COLO668 (cell line): ENCODE data around the gene PPP1R15B.
"Not testable (repeated sequence)": the region's sequence is repeated elsewhere in the genome, so short reads cannot be mapped to it uniquely, and the experiment has no call there.

Experiments
- DNase-seq: peaks from one replicate; lab custom pipeline; 2025; ENCODE audit not compliant: unreplicated experiment; lab: John Stamatoyannopoulos, UW

The PPP1R15B gene

GRCh38 chr1:204443871-204444581 is 32.4 kb upstream of the PPP1R15B start:
- no peak for DNase-seq

GRCh38 chr1:204443260-204443619 is 31.6 kb upstream of the PPP1R15B start:
- no peak for DNase-seq

GRCh38 chr1:204442376-204443259 is 31.0 kb upstream of the PPP1R15B start:
- DNase-seq: no peak

GRCh38 chr1:204441558-204441957 is 29.9 kb upstream of the PPP1R15B start:
- no peak for DNase-seq

GRCh38 chr1:204439621-204440375 is 28.2 kb upstream of the PPP1R15B start:
- DNase-seq: no peak

GRCh38 chr1:204438628-204439027 is 27.0 kb upstream of the PPP1R15B start:
- no peak for DNase-seq

GRCh38 chr1:204437796-204438570 is 26.4 kb upstream of the PPP1R15B start:
- no peak for DNase-seq

- DNase-seq: no peak
Observed at GRCh38 chr1:204435872-204436271, 24.3 kb upstream of the PPP1R15B start.

- DNase-seq: no peak
Observed at GRCh38 chr1:204435381-204435831, 23.8 kb upstream of the PPP1R15B start.

GRCh38 chr1:204434116-204434755 is 22.6 kb upstream of the PPP1R15B start:
- DNase-seq: no peak

GRCh38 chr1:204432708-204433107 is 21.1 kb upstream of the PPP1R15B start:
- DNase-seq: no peak

GRCh38 chr1:204431310-204432184 is 19.9 kb upstream of the PPP1R15B start:
- DNase-seq: peak; percentile 79

GRCh38 chr1:204429746-204430145 is 18.1 kb upstream of the PPP1R15B start:
- DNase-seq: no peak

- no peak for DNase-seq
Observed at GRCh38 chr1:204426971-204427701, 15.5 kb upstream of the PPP1R15B start.

- no peak for DNase-seq
Observed at GRCh38 chr1:204426474-204426873, 14.9 kb upstream of the PPP1R15B start.

GRCh38 chr1:204426035-204426436 is 14.4 kb upstream of the PPP1R15B start:
- DNase-seq: no peak

GRCh38 chr1:204424621-204425020 is 13.0 kb upstream of the PPP1R15B start:
- no peak for DNase-seq

GRCh38 chr1:204422061-204422705 is 10.6 kb upstream of the PPP1R15B start:
- DNase-seq: not testable (repeated sequence)
